GM20000 (cell line): ENCODE results near the gene TRMT112.
"Not testable (repeated sequence)": the region's sequence is repeated elsewhere in the genome, so short reads cannot be mapped to it uniquely, and the experiment has no call there.

Source experiments
- DNase-seq: peaks from one replicate; pipeline ENCODE4 v3.0.0; 2012; ENCODE audit warnings: low spot score
- CTCF ChIP-seq: IDR thresholded peaks from 2 replicates; pipeline ENCODE4 v1.5.1; 2012; ENCODE audit warnings: mild to moderate bottlenecking, control low read depth; ENCODE audit errors: extremely low read depth, missing control alignments

TRMT112 gene

DNA sequence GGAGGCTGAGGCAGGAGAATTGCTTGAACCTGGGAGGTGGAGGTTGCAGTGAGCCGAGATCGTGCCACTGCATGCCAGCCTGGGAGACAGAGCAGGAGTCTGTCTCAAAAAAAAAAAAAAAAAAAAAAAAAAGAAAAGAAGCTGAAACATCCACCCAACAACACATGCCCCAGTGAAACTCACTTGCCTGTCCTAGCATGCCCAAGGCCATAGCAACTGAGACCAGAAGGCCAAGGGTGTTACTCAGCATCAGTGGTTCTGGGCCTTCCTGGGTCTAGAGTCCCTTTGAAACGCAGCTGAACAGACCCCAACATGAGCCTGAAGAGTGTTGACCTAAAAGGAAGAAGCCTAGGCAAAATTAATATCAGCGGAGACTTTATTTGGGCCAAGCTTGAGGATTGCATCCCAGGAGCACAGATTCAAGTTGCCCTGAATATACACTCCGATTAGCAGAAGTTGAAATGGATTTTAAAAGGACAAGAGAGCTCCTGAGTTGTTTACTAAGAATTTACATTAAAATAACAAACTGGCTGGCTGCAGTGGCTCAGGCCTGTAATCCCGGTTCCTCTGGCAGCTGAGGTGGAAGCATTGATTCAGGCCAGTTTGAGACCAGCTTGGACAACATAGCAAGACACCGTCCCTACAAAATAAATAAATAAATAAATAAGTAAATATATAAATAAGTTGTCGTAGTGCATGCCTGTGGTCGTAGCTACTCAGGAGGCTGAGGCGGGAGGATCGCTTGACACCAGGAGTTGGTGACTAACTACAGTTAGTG lies 7.5 kb upstream of the TRMT112 start:
- DNase-seq: no peak
- TF ChIP-seq CTCF: no peak

DNA sequence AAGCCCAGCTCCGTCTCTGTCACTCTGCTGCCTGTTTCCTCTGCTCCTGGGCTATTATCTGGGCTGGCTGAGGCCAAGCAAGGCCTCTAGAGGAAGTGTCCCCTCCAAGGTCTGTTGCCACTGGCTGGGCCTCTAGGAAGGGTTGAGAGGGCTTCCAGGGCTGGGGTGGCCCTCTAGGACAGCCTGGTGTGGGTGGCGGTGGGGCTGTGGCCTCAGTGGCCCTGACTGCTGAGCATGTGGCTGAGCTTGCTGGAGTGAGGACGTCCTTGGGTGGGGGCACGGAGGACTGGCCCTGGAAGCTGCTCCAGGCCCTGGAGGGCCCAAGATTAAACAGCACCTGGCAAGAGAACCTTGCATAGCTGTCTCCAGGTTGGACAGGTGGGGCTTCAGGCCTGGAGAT lies 6.6 kb upstream of the TRMT112 start:
- DNase-seq: not testable (repeated sequence)

GRCh38 chr11:64323373-64323772 lies 6.0 kb upstream of the TRMT112 start:
- DNase-seq: no peak
- TF ChIP-seq CTCF: no peak

DNA sequence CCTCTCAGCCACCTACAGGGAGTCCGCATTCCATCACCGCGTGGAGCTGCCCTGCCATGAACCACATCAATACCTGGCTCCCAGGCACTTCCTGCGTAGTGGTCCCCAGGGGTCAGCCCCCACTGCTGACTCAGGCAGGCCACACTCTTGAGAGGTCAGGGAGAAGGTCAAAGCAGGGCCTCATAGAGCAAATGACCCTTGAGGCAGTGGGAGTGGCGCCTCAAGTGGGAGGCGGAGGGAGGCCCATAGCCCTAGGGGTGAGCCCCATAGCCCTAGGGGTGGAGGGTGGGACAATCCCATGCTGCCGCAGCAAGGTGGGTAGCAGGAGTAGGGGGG lies 5.5 kb upstream of the TRMT112 start:
- no peak for DNase-seq
- TF ChIP-seq CTCF: no peak

GRCh38 chr11:64321533-64321932 lies 4.2 kb upstream of the TRMT112 start:
- DNase-seq: no peak
- no peak for TF ChIP-seq CTCF

DNA sequence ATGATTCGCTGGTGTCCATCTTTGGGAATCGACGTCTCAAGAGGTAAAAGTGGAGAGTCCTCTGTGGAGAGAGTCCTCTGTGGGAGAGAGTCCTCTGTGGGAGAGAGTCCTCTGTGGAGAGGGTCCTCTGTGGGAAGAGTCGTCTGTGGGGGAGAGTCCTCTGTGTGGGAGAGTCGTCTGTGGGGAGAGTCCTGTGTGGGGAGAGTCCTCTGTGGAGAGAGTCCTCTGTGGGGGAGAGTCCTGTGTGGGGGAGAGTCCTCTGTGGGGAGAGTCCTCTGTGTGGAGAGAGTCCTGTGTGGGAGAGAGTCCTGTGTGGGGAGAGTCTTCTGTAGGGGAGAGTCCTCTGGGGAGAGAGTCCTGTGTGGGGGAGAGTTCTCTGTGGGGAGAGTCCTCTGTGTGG lies 3.7 kb upstream of the TRMT112 start:
- DNase-seq: no peak
- no peak for TF ChIP-seq CTCF

GRCh38 chr11:64320556-64320955 lies 3.2 kb upstream of the TRMT112 start:
- TF ChIP-seq CTCF: no peak
- no peak for DNase-seq
